ENCODE results near the gene MEF2D. TPM values are rescaled to one million over a fixed set of nuclear protein-coding genes. Genes with fewer than 3 reads are reported as not detected.

MEF2D gene
- total and polyA plus RNA-seq, 10 donors, result 7.4 to 103 (median 61.6) TPM

GRCh38 chr1:156418416-156419070, 82.0 kb downstream of the MEF2D start:
- Histone ChIP-seq H3K27ac (no peak overlapping the region), H3K4me1 (peaks cover 14 to 37% (median 25%) of the 10 kb centered on the region in 6 donors), H3K27me3 (replicated peaks in 1 of 7) (peaks cover 0 to 100% (median 67%) of the 10 kb centered on the region in 7 donors), H3K9me3 (no peaks in the 10 kb centered on the region), H3K4me3 (no peak overlapping the region), H3K36me3 (no peaks in the 10 kb centered on the region)
- intact Hi-C loops (cut with DNase I; ENCODE audit: low total_unique reads), result no loop called here
- no peak for DNase-seq
- 81 to 86% (median 84%) methylated on average over 12 of the region's 12 CpGs for WGBS, 5 donors
- TF ChIP-seq POLR2AphosphoS5 (IDR thresholded peaks at IDR 0.05) (no peak), POLR2A (IDR thresholded peaks at IDR 0.05) (no peak), CTCF (IDR thresholded peaks at IDR 0.05 in 8 of 11, conservative IDR thresholded peaks at IDR 0.05 in 3 of 11) (no peak)

GRCh38 chr1:156417401-156418020, 83.1 kb downstream of the MEF2D start:
- intact Hi-C loops (cut with DNase I; ENCODE audit: low total_unique reads), result no loop called here
- no peak for DNase-seq

GRCh38 chr1:156416993-156417392, 83.6 kb downstream of the MEF2D start:
- no peaks in the 10 kb centered on the region for H3K36me3 ChIP-seq
- intact Hi-C loops (cut with DNase I; ENCODE audit: low total_unique reads), result no loop called here
- no peak overlapping the region for H3K4me3 ChIP-seq
- TF ChIP-seq POLR2A (IDR thresholded peaks at IDR 0.05) (no peak), POLR2AphosphoS5 (IDR thresholded peaks at IDR 0.05) (no peak), CTCF (IDR thresholded peaks at IDR 0.05 in 8 of 11, conservative IDR thresholded peaks at IDR 0.05 in 3 of 11) (no peak)
- WGBS, 5 donors, result 37 to 55% (median 43%) methylated on average over 1 of the region's 1 CpG
- no peak for DNase-seq
- no peaks in the 10 kb centered on the region for H3K9me3 ChIP-seq
- peaks cover 14 to 35% (median 23%) of the 10 kb centered on the region in 6 donors for H3K4me1 ChIP-seq
- no peak overlapping the region for H3K27ac ChIP-seq
- peaks cover 0 to 100% (median 58%) of the 10 kb centered on the region in 7 donors for H3K27me3 ChIP-seq (replicated peaks in 1 of 7)

More at GRCh38 chr1:156417401-156418020, 83.1 kb downstream of the MEF2D start:
- WGBS, 5 donors, result 68 to 83% (median 78%) methylated on average over 6 of the region's 6 CpGs
- Histone ChIP-seq H3K4me1 (peaks cover 14 to 37% (median 25%) of the 10 kb centered on the region in 6 donors), H3K9me3 (no peaks in the 10 kb centered on the region), H3K27ac (no peak overlapping the region), H3K27me3 (replicated peaks in 1 of 7) (peaks cover 0 to 100% (median 63%) of the 10 kb centered on the region in 7 donors), H3K36me3 (no peaks in the 10 kb centered on the region), H3K4me3 (no peak overlapping the region)
- TF ChIP-seq POLR2AphosphoS5 (IDR thresholded peaks at IDR 0.05), result no peak
- TF ChIP-seq CTCF (IDR thresholded peaks at IDR 0.05 in 8 of 11, conservative IDR thresholded peaks at IDR 0.05 in 3 of 11), result no peak
- TF ChIP-seq POLR2A (IDR thresholded peaks at IDR 0.05), result no peak

- Histone ChIP-seq H3K9me3 (no peaks in the 10 kb centered on the region), H3K4me1 (peaks cover 0 to 11% (median under 1%) of the 10 kb centered on the region in 6 donors), H3K27me3 (replicated peaks in 1 of 7) (peaks cover 0 to 97% (median 33%) of the 10 kb centered on the region in 7 donors), H3K4me3 (no peak overlapping the region), H3K36me3 (no peaks in the 10 kb centered on the region), H3K27ac (no peak overlapping the region)
- WGBS, 5 donors, result 20 to 23% (median 22%) methylated on average over 8 of the region's 8 CpGs
- TF ChIP-seq POLR2AphosphoS5 (IDR thresholded peaks at IDR 0.05), result no peak
- TF ChIP-seq CTCF (IDR thresholded peaks at IDR 0.05 in 8 of 11, conservative IDR thresholded peaks at IDR 0.05 in 3 of 11), result no peak
- no peak for TF ChIP-seq POLR2A (IDR thresholded peaks at IDR 0.05)
- no peak for DNase-seq
- intact Hi-C loops (cut with DNase I; ENCODE audit: low total_unique reads), result no loop called here
These were observed 86.0 kb downstream of the MEF2D start for GRCh38 chr1:156414461-156415064.

Measured in spleen (tissue), 11 donors.